H1 (cell line): ENCODE measurements around the gene RPRD2. TPM values are rescaled to one million over a fixed set of nuclear protein-coding genes. Genes with fewer than 3 reads are reported as not detected.
"Not testable (repeated sequence)": the region's sequence is repeated elsewhere in the genome, so short reads cannot be mapped to it uniquely, and the experiment has no call there.

Source experiments
- CTCF ChIA-PET: fragments of 300-600 bp; sonication (Branson Sonifier 250); formaldehyde crosslinking; loops from one replicate; lab custom pipeline; 2021; ENCODE audit not compliant: partially characterized antibody; lab: Charles Lee
- POLR2A ChIA-PET: fragments of 300-600 bp; sonication (Branson Sonifier 250); formaldehyde crosslinking; loops from one replicate; lab custom pipeline; 2021; ENCODE audit warnings: inconsistent platforms; ENCODE audit not compliant: partially characterized antibody; lab: Charles Lee
- DNase-seq, 2 experiments: peaks; one replicate each; pipeline versions ENCODE4 v3.0.0 to v3.0.0-alpha.2; 2010 to 2022; ENCODE audit warnings: low spot score in 2 of 2, low read depth in 1 of 2, mixed read lengths in 1 of 2
- FAIRE-seq: peaks from 2 replicates; lab custom pipeline; 2011; peaks lifted over from hg19 to GRCh38; lab: Jason Lieb, UNC
- H2AFZ ChIP-seq: 2 replicates; pipeline ENCODE4 v1.8.1; 2012; ENCODE audit warnings: low read length, inconsistent platforms
- H2AK5ac ChIP-seq: 2 replicates; pipeline ENCODE4 v1.6.1; 2013; ENCODE audit warnings: low read depth, low read length
- H2BK120ac ChIP-seq: replicated peaks from 2 replicates; pipeline ENCODE3; 2013; ENCODE audit warnings: low read depth, low read length, inconsistent platforms
- H2BK12ac ChIP-seq: 2 replicates; pipeline ENCODE4 v1.6.1; 2013; ENCODE audit warnings: low read depth, low read length
- H2BK15ac ChIP-seq: 2 replicates; pipeline ENCODE4 v1.6.1; 2013; ENCODE audit warnings: low read length
- H2BK20ac ChIP-seq: 2 replicates; pipeline ENCODE4 v1.6.1; 2013; ENCODE audit warnings: low read length
- H2BK5ac ChIP-seq: 2 replicates; pipeline ENCODE4 v1.6.1; 2013; ENCODE audit warnings: low read depth, low read length
- H3K14ac ChIP-seq: 2 replicates; pipeline ENCODE4 v1.6.1; 2013; ENCODE audit warnings: inconsistent platforms; ENCODE audit not compliant: insufficient read length
- H3K18ac ChIP-seq: 2 replicates; pipeline ENCODE4 v1.6.1; 2013; ENCODE audit warnings: low read length; ENCODE audit errors: extremely low read depth
- H3K23ac ChIP-seq: 2 replicates; pipeline ENCODE4 v1.6.1; 2013; ENCODE audit warnings: inconsistent platforms; ENCODE audit not compliant: insufficient read length
- H3K23me2 ChIP-seq: 2 replicates; pipeline ENCODE4 v1.6.1; 2013; ENCODE audit warnings: low read depth, low read length
- H3K27ac ChIP-seq: 2 replicates; pipeline ENCODE4 v1.6.1; 2011; ENCODE audit warnings: low read depth, low read length, inconsistent platforms
- H3K27me3 ChIP-seq, 4 experiments: replicated peaks in 1 of 4; 1 replicate in 1 of 4; 2 replicates in 3 of 4; pipeline versions ENCODE4 v1.6.1 to v1.8.1; 2011 to 2013; ENCODE audit warnings: low read length in 3 of 4, mild to moderate bottlenecking in 3 of 4, inconsistent platforms in 2 of 4, mixed read lengths in 2 of 4, moderate library complexity in 1 of 4; ENCODE audit not compliant: control insufficient read depth in 3 of 4, insufficient read depth in 3 of 4; ENCODE audit errors: extremely low read depth in 1 of 4
- H3K36me3 ChIP-seq, 4 experiments: 2 replicates each; pipeline versions ENCODE4 v1.6.1 to v1.8.1; 2011 to 2013; ENCODE audit warnings: mild to moderate bottlenecking in 4 of 4, low read length in 3 of 4, moderate library complexity in 2 of 4, control low read depth in 1 of 4, inconsistent platforms in 1 of 4; ENCODE audit not compliant: insufficient read depth in 4 of 4, control insufficient read depth in 2 of 4
- H3K4ac ChIP-seq: replicated peaks from 2 replicates; pipeline ENCODE3; 2013; ENCODE audit warnings: low read length, low read depth, mixed read lengths, inconsistent platforms; ENCODE audit not compliant: insufficient read length
- H3K4me1 ChIP-seq, 4 experiments: replicated peaks in 1 of 4; 1 replicate in 1 of 4; 2 replicates in 3 of 4; pipeline versions ENCODE4 v1.6.1 to v1.8.1; 2011 to 2013; ENCODE audit warnings: low read length in 3 of 4, inconsistent platforms in 2 of 4, mixed read lengths in 1 of 4; ENCODE audit not compliant: insufficient read depth in 4 of 4, control insufficient read depth in 3 of 4
- H3K4me2 ChIP-seq, 2 experiments: 2 replicates each; pipeline versions ENCODE4 v1.6.1 to v1.8.1; 2011 to 2013; ENCODE audit warnings: low read depth in 2 of 2, low read length in 2 of 2, control low read depth in 1 of 2, inconsistent platforms in 1 of 2, mild to moderate bottlenecking in 1 of 2; ENCODE audit not compliant: insufficient read depth in 1 of 2
- H3K4me3 ChIP-seq, 4 experiments: fragments of 200-600, 300-600 bp in 1 of 4; sonication (generic), shearing (Covaris generic), sonication (Bioruptor Twin) in 1 of 4; 2 replicates each; pipeline versions ENCODE4 v1.5.1 to v1.8.1; 2011 to 2016; ENCODE audit warnings: low read length in 4 of 4, low read depth in 3 of 4, control low read depth in 2 of 4, inconsistent platforms in 2 of 4, mild to moderate bottlenecking in 2 of 4, mixed read lengths in 1 of 4, moderate library complexity in 1 of 4; ENCODE audit not compliant: insufficient read depth in 2 of 4; ENCODE audit errors: extremely low read depth in 1 of 4
- H3K56ac ChIP-seq: replicated peaks from 2 replicates; pipeline ENCODE3; 2013; ENCODE audit warnings: low read depth, mild to moderate bottlenecking, mixed read lengths, low read length, inconsistent platforms; ENCODE audit not compliant: insufficient read length
- H3K79me1 ChIP-seq: 2 replicates; pipeline ENCODE4 v1.6.1; 2013; ENCODE audit warnings: low read depth, low read length, control low read depth
- H3K79me2 ChIP-seq, 2 experiments: 2 replicates each; pipeline versions ENCODE4 v1.6.1 to v1.8.1; 2012 to 2013; ENCODE audit warnings: low read length in 2 of 2, mild to moderate bottlenecking in 2 of 2, inconsistent platforms in 1 of 2; ENCODE audit not compliant: insufficient read depth in 2 of 2, control insufficient read depth in 1 of 2
- H3K9ac ChIP-seq, 4 experiments: replicated peaks in 1 of 4; 1 replicate in 1 of 4; 2 replicates in 3 of 4; pipeline versions ENCODE4 v1.6.1 to v1.8.1; 2011 to 2013; ENCODE audit warnings: low read depth in 3 of 4, low read length in 3 of 4, control low read depth in 2 of 4, mild to moderate bottlenecking in 2 of 4, moderate library complexity in 2 of 4, inconsistent platforms in 1 of 4; ENCODE audit errors: extremely low read depth in 1 of 4
- H3K9me3 ChIP-seq, 2 experiments: 2 replicates each; pipeline versions ENCODE4 v1.6.1 to v1.8.1; 2012 to 2013; ENCODE audit warnings: mild to moderate bottlenecking in 2 of 2, moderate library complexity in 2 of 2, control low read depth in 1 of 2, inconsistent platforms in 1 of 2, low read depth in 1 of 2, low read length in 1 of 2, mixed read lengths in 1 of 2; ENCODE audit not compliant: insufficient read depth in 2 of 2
- H4K20me1 ChIP-seq, 2 experiments: replicated peaks in 1 of 2; 2 replicates each; pipeline versions ENCODE3 to v1.8.1; 2011 to 2013; ENCODE audit warnings: inconsistent platforms in 2 of 2, low read length in 2 of 2, mild to moderate bottlenecking in 1 of 2; ENCODE audit not compliant: insufficient read depth in 2 of 2, control insufficient read depth in 1 of 2
- H4K5ac ChIP-seq: 2 replicates; pipeline ENCODE4 v1.6.1; 2013; ENCODE audit warnings: low read length, low read depth, mixed read lengths, inconsistent platforms; ENCODE audit not compliant: insufficient read length
- H4K8ac ChIP-seq: 2 replicates; pipeline ENCODE4 v1.8.0; 2013; ENCODE audit warnings: mild to moderate bottlenecking, moderate library complexity, low read length, inconsistent platforms; ENCODE audit not compliant: insufficient read depth; ENCODE audit errors: extremely low read depth
- H4K91ac ChIP-seq: replicated peaks from 2 replicates; pipeline ENCODE3; 2013; ENCODE audit warnings: low read length, mixed read lengths, inconsistent platforms; ENCODE audit not compliant: insufficient read length
- FOSL1 ChIP-seq: IDR thresholded peaks from 2 replicates; pipeline ENCODE4 v1.6.1; 2011; ENCODE audit warnings: mild to moderate bottlenecking, low read depth, low read length, moderate library complexity; ENCODE audit not compliant: insufficient read depth
- NANOG ChIP-seq: IDR thresholded peaks from 2 replicates; pipeline ENCODE4 v1.6.1; 2011; ENCODE audit warnings: low read length, low read depth, mild to moderate bottlenecking, inconsistent platforms; ENCODE audit not compliant: insufficient read depth, poor library complexity, severe bottlenecking
- SIN3A ChIP-seq, 2 experiments: IDR thresholded peaks in 1 of 2; conservative IDR thresholded peaks in 1 of 2; 2 replicates each; pipeline ENCODE4 v1.6.1; 2011 to 2012; ENCODE audit warnings: low read length in 2 of 2, improper control_type of control experiment in 1 of 2, low read depth in 1 of 2, mild to moderate bottlenecking in 1 of 2
- WGBS, 2 experiments: shearing (Covaris generic) in 1 of 2; methylation state at CpG; one replicate each; pipeline versions ENCODE4 v1.1.6 to v1.1.7; 2013 to 2015; ENCODE audit warnings: low lambda C conversion rate in 2 of 2, mixed read lengths in 2 of 2, inconsistent platforms in 1 of 2, low coverage in 1 of 2, missing lambda C conversion rate in 1 of 2; ENCODE audit not compliant: insufficient replicate concordance in 2 of 2, insufficient coverage in 1 of 2, insufficient read length in 1 of 2; ENCODE audit errors: extremely low coverage in 1 of 2, missing lambda C conversion rate in 1 of 2; 5-methylcytosine and 5-hydroxymethylcytosine counted together
- polyA plus RNA-seq, 7 experiments: library from polyadenylated mRNA; depleted of rRNA in 3 of 7; stranded (reverse) in 5 of 7; unstranded in 2 of 7; fragments of >200 nt in 5 of 7; fragments of 200-250 nt in 2 of 7; gene quantifications; 1 replicate in 5 of 7; 2 replicates in 1 of 7; 4 replicates in 1 of 7; pipeline versions ENCODE4 v1.2.1 to v1.2.3, GENCODE V29; 2011 to 2013; ENCODE audit warnings: missing spikeins in 2 of 7, mixed read lengths in 2 of 7
- total RNA-seq: library from RNA; stranded (reverse); fragmentation: NEBNext Ultra II Directional; extraction: Animal tissue kit (Norgen Biotek cat#: 25700); gene quantifications from 2 replicates; pipeline ENCODE4 v1.2.1, GENCODE V29; 2021

Gene RPRD2
- total and polyA plus RNA-seq, 2 of the 8 experiments (the other 6 are each of a cell fraction or from before 2014, with no cell fraction given), result 14.4 to 32.4 TPM

- no peak for TF ChIP-seq SIN3A (conservative IDR thresholded peaks at IDR 0.05 in 1 of 2, IDR thresholded peaks at IDR 0.05 in 1 of 2; ENCODE audit: low read depth in 1 of 2, low read length in 2 of 2)
- TF ChIP-seq FOSL1, result no peak
- TF ChIP-seq NANOG, result no peak
Measured at GRCh38 chr1:150363426-150364230, at the start of gene RPRD2 (continued).

GRCh38 chr1:150314691-150315090 is 49.3 kb upstream of the RPRD2 start:
- H4K20me1 ChIP-seq, H3K9me3 ChIP-seq, CTCF ChIA-PET, FAIRE-seq, H3K4me2 ChIP-seq, H3K4me1 ChIP-seq, H2BK120ac ChIP-seq, H3K23ac ChIP-seq, H4K5ac ChIP-seq, H3K56ac ChIP-seq, H3K27me3 ChIP-seq, H4K8ac ChIP-seq, H2AK5ac ChIP-seq, H2BK5ac ChIP-seq, H3K9ac ChIP-seq, H2BK20ac ChIP-seq, H3K18ac ChIP-seq, DNase-seq, H3K23me2 ChIP-seq, H3K4ac ChIP-seq, H2AFZ ChIP-seq, H3K27ac ChIP-seq, H3K14ac ChIP-seq, H3K36me3 ChIP-seq, H3K79me2 ChIP-seq, H3K79me1 ChIP-seq, H2BK15ac ChIP-seq, H2BK12ac ChIP-seq, H3K4me3 ChIP-seq, H4K91ac ChIP-seq: not testable (repeated sequence)
- WGBS, 2 experiments, result 93% methylated on average over 4 of the region's 4 CpGs; no CpG with 5 or more reads in 1 of the 2 experiments
- POLR2A ChIA-PET, result interaction anchor here (1.0 to 5.1 kb wide), 3 partner anchors 12 to 33 kb away, joined by 3 to 33 read pairs (median 5); no protein-coding TSS in a partner anchor
